IPS DF 6.9 (cell line): Measurements from ENCODE around the gene IL22RA2.

Experiments used
- DNase-seq: peaks from one replicate; pipeline ENCODE4 v3.0.0-alpha.2; 2013; ENCODE audit warnings: low read depth, low spot score
- H3K27ac ChIP-seq: one replicate; pipeline ENCODE4 v1.5.1; 2013; ENCODE audit warnings: low read length, control low read depth
- H3K27me3 ChIP-seq: 2 replicates; pipeline ENCODE4 v1.6.1; 2013; ENCODE audit warnings: mild to moderate bottlenecking, low read length; ENCODE audit not compliant: control insufficient read depth, insufficient read depth
- H3K36me3 ChIP-seq: 2 replicates; pipeline ENCODE4 v1.6.1; 2013; ENCODE audit warnings: low read length; ENCODE audit not compliant: control insufficient read depth, insufficient read depth
- H3K4me1 ChIP-seq: 2 replicates; pipeline ENCODE4 v1.6.1; 2013; ENCODE audit warnings: low read length; ENCODE audit not compliant: control insufficient read depth, insufficient read depth
- H3K4me3 ChIP-seq: 2 replicates; pipeline ENCODE4 v1.5.1; 2013; ENCODE audit warnings: mild to moderate bottlenecking, low read length
- H3K9me3 ChIP-seq: 2 replicates; pipeline ENCODE4 v1.6.1; 2013; ENCODE audit warnings: low read length, inconsistent platforms; ENCODE audit not compliant: control insufficient read depth, insufficient read depth
- WGBS: extraction: QIAGEN DNeasy Blood & Tissue Kit; methylation state at CpG from one replicate; pipeline ENCODE4 v1.1.7; 2013; ENCODE audit warnings: mixed read lengths, missing lambda C conversion rate; ENCODE audit not compliant: insufficient read length, insufficient coverage; 5-methylcytosine and 5-hydroxymethylcytosine counted together

The IL22RA2 gene

GRCh38 chr6:137181891-137182653, 8.6 kb upstream of the IL22RA2 start:
- DNase-seq, result no peak
- Histone ChIP-seq H3K27ac (no peak overlapping the region), H3K27me3 (no peaks in the 10 kb centered on the region), H3K9me3 (peaks cover 5% of the 10 kb centered on the region), H3K36me3 (no peaks in the 10 kb centered on the region), H3K4me1 (no peaks in the 10 kb centered on the region), H3K4me3 (no peak overlapping the region)
- no CpG with 5 or more reads among the region's 3 CpGs for WGBS

GRCh38 chr6:137177611-137178010, 4.2 kb upstream of the IL22RA2 start:
- H3K4me1 ChIP-seq, result no peaks in the 10 kb centered on the region
- H3K27ac ChIP-seq, result no peak overlapping the region
- no peaks in the 10 kb centered on the region for H3K36me3 ChIP-seq
- WGBS, result no CpG with 5 or more reads among the region's 1 CpG
- no peaks in the 10 kb centered on the region; the same call in 1 of the 2 replicates for H3K9me3 ChIP-seq
- DNase-seq, result no peak
- H3K4me3 ChIP-seq, result no peak overlapping the region
- H3K27me3 ChIP-seq, result no peaks in the 10 kb centered on the region

- H3K27me3 ChIP-seq, result no peaks in the 10 kb centered on the region
- H3K4me3 ChIP-seq, result no peak overlapping the region
- no peak overlapping the region for H3K27ac ChIP-seq
- H3K4me1 ChIP-seq, result no peaks in the 10 kb centered on the region; the same call in 1 of the 2 replicates
- no peaks in the 10 kb centered on the region; the same call in 1 of the 2 replicates for H3K9me3 ChIP-seq
- no peak for DNase-seq
- WGBS, result no CpG with 5 or more reads among the region's 5 CpGs
- H3K36me3 ChIP-seq, result no peaks in the 10 kb centered on the region
These were observed 3.3 kb upstream of the IL22RA2 start for GRCh38 chr6:137176729-137177128.

GRCh38 chr6:137175868-137176245, 2.4 kb upstream of the IL22RA2 start:
- no peaks in the 10 kb centered on the region; the same call in 1 of the 2 replicates for H3K4me1 ChIP-seq
- no peaks in the 10 kb centered on the region; the same call in 1 of the 2 replicates for H3K9me3 ChIP-seq
- no peak for DNase-seq
- no peak overlapping the region for H3K27ac ChIP-seq
- H3K4me3 ChIP-seq, result no peak overlapping the region
- WGBS, result no CpG with 5 or more reads among the region's 1 CpG
- H3K27me3 ChIP-seq, result no peaks in the 10 kb centered on the region
- H3K36me3 ChIP-seq, result no peaks in the 10 kb centered on the region

- no CpG with 5 or more reads among the region's 4 CpGs for WGBS
- no peaks in the 10 kb centered on the region; the same call in 1 of the 2 replicates for H3K9me3 ChIP-seq
- DNase-seq, result no peak
- H3K27ac ChIP-seq, result no peak overlapping the region
- no peak overlapping the region for H3K4me3 ChIP-seq
- H3K4me1 ChIP-seq, result no peaks in the 10 kb centered on the region; the same call in 1 of the 2 replicates
- no peaks in the 10 kb centered on the region for H3K27me3 ChIP-seq
- H3K36me3 ChIP-seq, result no peaks in the 10 kb centered on the region
These were observed 1.9 kb upstream of the IL22RA2 start for GRCh38 chr6:137175157-137175867.

- Histone ChIP-seq H3K36me3 (no peaks in the 10 kb centered on the region), H3K27me3 (no peaks in the 10 kb centered on the region), H3K4me1 (no peaks in the 10 kb centered on the region; the same call in 1 of the 2 replicates), H3K9me3 (no peaks in the 10 kb centered on the region; the same call in 1 of the 2 replicates), H3K27ac (no peak overlapping the region), H3K4me3 (no peak overlapping the region)
- DNase-seq, result no peak
- WGBS, result no CpG with 5 or more reads among the region's 11 CpGs
These were observed 561 bp downstream of the IL22RA2 start for GRCh38 chr6:137172734-137173431.

GRCh38 chr6:137171824-137172733, 1.4 kb downstream of the IL22RA2 start:
- Histone ChIP-seq H3K9me3 (peaks cover 1% of the 10 kb centered on the region; the same call in 1 of the 2 replicates), H3K4me3 (no peak overlapping the region), H3K36me3 (no peaks in the 10 kb centered on the region), H3K27ac (no peak overlapping the region), H3K4me1 (no peaks in the 10 kb centered on the region; the same call in 1 of the 2 replicates), H3K27me3 (no peaks in the 10 kb centered on the region)
- peak; percentile 5 for DNase-seq
- 100% methylated on average over 2 of the region's 13 CpGs for WGBS

- no peak overlapping the region for H3K27ac ChIP-seq
- no peaks in the 10 kb centered on the region; the same call in 1 of the 2 replicates for H3K4me1 ChIP-seq
- no peaks in the 10 kb centered on the region for H3K36me3 ChIP-seq
- DNase-seq, result no peak
- peaks cover 1% of the 10 kb centered on the region; the same call in 1 of the 2 replicates for H3K9me3 ChIP-seq
- WGBS, result no CpG with 5 or more reads among the region's 1 CpG
- H3K4me3 ChIP-seq, result no peak overlapping the region
- no peaks in the 10 kb centered on the region for H3K27me3 ChIP-seq
These were observed 2.4 kb downstream of the IL22RA2 start for GRCh38 chr6:137171053-137171374.

- Histone ChIP-seq H3K27me3 (no peaks in the 10 kb centered on the region), H3K4me3 (no peak overlapping the region), H3K9me3 (peaks cover 1% of the 10 kb centered on the region; the same call in 1 of the 2 replicates), H3K4me1 (no peaks in the 10 kb centered on the region; the same call in 1 of the 2 replicates), H3K27ac (no peak overlapping the region), H3K36me3 (no peaks in the 10 kb centered on the region)
- DNase-seq, result no peak
- WGBS, result no CpG with 5 or more reads among the region's 13 CpGs
These were observed 3.0 kb downstream of the IL22RA2 start for GRCh38 chr6:137170266-137171052.
